Lower leg skin (tissue), 4 donors: ENCODE results near the gene GIMAP2. TPM values are rescaled to one million over a fixed set of nuclear protein-coding genes. Genes with fewer than 3 reads are reported as not detected.

ENCODE experiments used
- DNase-seq, 2 donors: peaks; one replicate each; pipeline ENCODE4 v3.0.0-alpha.2; 2019; ENCODE audit warnings: low spot score in 2 of 2
- H3K4me3 ChIP-seq: fragments of 200-600 bp; sonication (generic); 2 replicates; pipeline ENCODE4 v1.5.1; 2017; ENCODE audit warnings: mild to moderate bottlenecking, low read depth; ENCODE audit not compliant: poor library complexity, severe bottlenecking
- CTCF ChIP-seq, 3 donors: fragments of 450-650 bp; IDR thresholded peaks; one replicate each; pipeline ENCODE4 v1.5.1; 2016; ENCODE audit warnings: antibody characterized with exemption in 3 of 3, mild to moderate bottlenecking in 3 of 3, moderate library complexity in 2 of 3
- POLR2A ChIP-seq, 2 donors: fragments of 450-650 bp; IDR thresholded peaks; one replicate each; pipeline ENCODE4 v1.6.1; 2016 to 2017; ENCODE audit warnings: antibody characterized with exemption in 2 of 2, mild to moderate bottlenecking in 1 of 2, moderate library complexity in 1 of 2
- WGBS, 2 donors: methylation state at CpG; one replicate each; pipeline ENCODE4 v1.1.5; 2018; 5-methylcytosine and 5-hydroxymethylcytosine counted together
- intact Hi-C: fragments of 100-400 bp; cut with DNase I; formaldehyde crosslinking; loops from one replicate; pipeline ENCODE4 v1.15.0; 2023; ENCODE audit warnings: low total_unique reads
- total RNA-seq, 4 donors: library from RNA; depleted of rRNA; stranded (reverse); fragments of >200 nt; gene quantifications; one replicate each; pipeline ENCODE4 v1.1.0, GENCODE V29; 2016

GIMAP2 gene
- total RNA-seq, 4 donors from 2014 or later = 0.53 to 7.2 (median 5.0) TPM

GRCh38 chr7:150716939-150717338 is 31.4 kb downstream of the GIMAP2 start:
- DNase-seq = no peak
- peak overlapping the region; percentile 7 for H3K4me3 ChIP-seq
- intact Hi-C loops = no loop called here
- TF ChIP-seq CTCF (IDR thresholded peaks at IDR 0.05) (no peak), POLR2A (IDR thresholded peaks at IDR 0.05) (no peak)
- WGBS, 2 donors = 20 to 41% methylated on average over 4 of the region's 4 CpGs

GRCh38 chr7:150717814-150718420 is 32.4 kb downstream of the GIMAP2 start:
- no peak for TF ChIP-seq CTCF (IDR thresholded peaks at IDR 0.05)
- no peak for TF ChIP-seq POLR2A (IDR thresholded peaks at IDR 0.05)
- 54 to 55% methylated on average over 4 of the region's 4 CpGs for WGBS, 2 donors
- no peak overlapping the region for H3K4me3 ChIP-seq

GRCh38 chr7:150719436-150719835 is 33.9 kb downstream of the GIMAP2 start:
- DNase-seq = no peak

More at GRCh38 chr7:150717814-150718420, 32.4 kb downstream of the GIMAP2 start:
- intact Hi-C loops = no loop called here
- no peak for DNase-seq

GRCh38 chr7:150719960-150720891 is 34.7 kb downstream of the GIMAP2 start:
- no peak overlapping the region for H3K4me3 ChIP-seq
- WGBS, 2 donors = 93 to 94% methylated on average over 50 to 52 of the region's 52 CpGs
- intact Hi-C loops = no loop called here
- TF ChIP-seq POLR2A (IDR thresholded peaks at IDR 0.05) (no peak), CTCF (IDR thresholded peaks at IDR 0.05) (no peak)
- DNase-seq = no peak

More at GRCh38 chr7:150719436-150719835, 33.9 kb downstream of the GIMAP2 start:
- no peak overlapping the region for H3K4me3 ChIP-seq
- intact Hi-C loops = no loop called here
- TF ChIP-seq POLR2A (IDR thresholded peaks at IDR 0.05) (no peak), CTCF (IDR thresholded peaks at IDR 0.05) (no peak)
- 80 to 86% methylated on average over 4 of the region's 4 CpGs for WGBS, 2 donors

- H3K4me3 ChIP-seq = no peak overlapping the region
- no peak for TF ChIP-seq CTCF (IDR thresholded peaks at IDR 0.05)
- TF ChIP-seq POLR2A (IDR thresholded peaks at IDR 0.05) = no peak
- WGBS, 2 donors = 78 to 90% methylated on average over 11 of the region's 11 CpGs
Observed at GRCh38 chr7:150721970-150722373, 36.5 kb downstream of the GIMAP2 start.

More at GRCh38 chr7:150721970-150722373, 36.5 kb downstream of the GIMAP2 start:
- intact Hi-C loops = no loop called here
- DNase-seq = no peak
